SKM-1 (cell line): ENCODE data around the gene DGKI.
"Not testable (repeated sequence)": the region's sequence is repeated elsewhere in the genome, so short reads cannot be mapped to it uniquely, and the experiment has no call there.

Experiments
- DNase-seq: peaks from one replicate; lab custom pipeline; 2025; ENCODE audit not compliant: unreplicated experiment; lab: John Stamatoyannopoulos, UW

The DGKI gene

DNA sequence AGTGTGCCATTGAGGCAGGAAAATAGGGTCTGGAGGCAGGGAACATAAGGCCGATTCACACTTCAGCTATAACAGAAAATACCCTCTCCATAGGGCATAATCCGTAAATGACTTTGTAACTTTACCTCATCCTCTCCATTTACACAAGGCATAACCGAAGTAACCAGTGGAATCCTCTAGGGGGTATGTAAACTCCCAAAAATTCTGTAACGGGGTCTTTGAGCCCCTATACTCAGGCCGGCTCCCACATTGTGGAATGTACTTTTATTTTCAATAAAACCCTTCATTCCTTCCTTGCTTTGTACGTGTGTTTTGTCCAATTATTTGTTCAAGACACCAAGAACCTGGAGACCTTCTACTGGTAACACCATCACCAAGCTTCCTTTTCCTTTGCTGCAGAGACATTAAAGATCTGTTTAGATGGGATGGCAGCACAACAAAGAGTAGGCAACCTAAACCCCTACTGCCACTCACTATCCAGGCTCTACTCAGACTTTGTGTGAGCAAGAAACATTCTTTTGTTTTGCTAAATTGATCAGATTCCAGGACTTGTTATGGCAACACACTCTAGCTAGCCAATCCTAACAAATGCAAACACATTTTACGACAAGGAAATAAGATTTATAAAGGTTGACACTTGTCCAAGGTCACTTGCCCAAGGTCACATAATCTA is 99.3 kb downstream of the DGKI start:
- no peak for DNase-seq

DNA sequence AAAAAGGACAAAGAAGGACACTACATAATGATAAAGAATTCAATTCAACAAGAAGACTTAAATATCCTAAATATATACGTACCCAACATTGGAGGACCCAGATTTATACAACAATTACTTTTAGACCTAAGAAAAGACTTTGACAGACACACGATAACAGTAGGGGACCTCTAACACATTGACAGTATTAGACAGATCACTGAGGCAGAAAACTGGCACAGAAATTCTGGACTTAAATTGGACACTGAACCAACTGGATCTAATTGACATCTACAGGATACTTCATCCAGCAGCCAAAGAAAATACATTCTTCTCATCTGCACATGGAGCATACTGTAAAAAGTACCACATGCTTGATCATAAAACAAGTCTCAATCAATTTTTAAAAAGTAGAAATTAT is 103.8 kb downstream of the DGKI start:
- no peak for DNase-seq

DNA sequence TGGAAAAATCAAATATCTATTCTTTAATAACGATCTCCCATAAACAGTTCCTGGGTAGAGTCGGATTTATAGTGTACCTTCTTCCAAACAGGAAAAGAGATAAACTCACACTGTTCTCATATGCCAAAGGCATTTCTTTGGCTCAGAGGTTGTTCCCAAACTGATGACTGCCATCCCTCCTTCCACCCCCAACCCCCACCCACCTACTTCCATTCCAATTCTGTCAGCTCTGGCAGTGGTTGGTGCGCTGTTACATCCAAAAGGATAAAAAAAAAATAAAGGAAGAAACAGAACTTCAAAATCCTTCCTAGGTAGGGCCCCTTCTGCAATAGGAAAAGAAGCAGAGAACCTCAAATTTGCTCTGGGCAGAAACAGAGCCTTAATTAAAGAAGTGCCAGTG is 104.7 kb downstream of the DGKI start:
- no peak for DNase-seq

DNA sequence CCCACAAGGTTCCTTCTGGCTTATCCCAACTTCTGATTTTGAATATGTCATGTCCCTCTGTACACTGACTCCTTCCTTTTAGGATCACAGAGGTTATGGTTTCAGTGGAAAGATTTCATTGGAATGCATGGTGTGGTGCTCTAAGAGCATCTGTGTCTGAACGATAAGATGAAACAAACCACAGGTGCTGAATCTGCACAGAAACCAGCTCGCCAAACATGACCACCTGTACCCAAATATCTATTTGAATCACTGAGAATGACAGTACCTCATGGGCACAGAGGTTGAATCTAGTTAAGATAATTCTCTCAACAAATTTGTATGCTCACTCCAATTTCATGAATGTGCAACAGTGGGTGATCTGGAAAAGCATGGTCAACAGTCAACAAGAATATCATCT is 105.3 kb downstream of the DGKI start:
- DNase-seq, result no peak

DNA sequence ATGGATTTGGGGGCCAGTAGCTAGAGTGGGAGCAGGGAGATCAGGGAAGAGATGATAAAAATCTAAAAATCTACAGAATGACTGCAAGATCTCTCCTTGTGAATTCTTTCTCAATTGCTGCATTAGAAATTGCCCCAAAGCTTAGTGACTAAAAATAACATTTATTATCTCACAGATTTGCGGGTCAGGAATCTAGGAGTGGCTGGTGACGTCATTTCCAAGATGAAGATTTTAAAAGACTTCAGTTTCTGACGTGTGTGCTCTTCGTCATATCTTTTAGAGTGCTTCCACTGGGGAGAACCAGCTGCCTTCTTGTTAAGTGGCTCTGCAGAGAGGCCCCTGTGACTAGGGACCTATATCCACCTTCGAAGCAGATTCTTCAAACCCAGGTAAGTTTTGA is 112.6 kb downstream of the DGKI start:
- DNase-seq, result no peak

DNA sequence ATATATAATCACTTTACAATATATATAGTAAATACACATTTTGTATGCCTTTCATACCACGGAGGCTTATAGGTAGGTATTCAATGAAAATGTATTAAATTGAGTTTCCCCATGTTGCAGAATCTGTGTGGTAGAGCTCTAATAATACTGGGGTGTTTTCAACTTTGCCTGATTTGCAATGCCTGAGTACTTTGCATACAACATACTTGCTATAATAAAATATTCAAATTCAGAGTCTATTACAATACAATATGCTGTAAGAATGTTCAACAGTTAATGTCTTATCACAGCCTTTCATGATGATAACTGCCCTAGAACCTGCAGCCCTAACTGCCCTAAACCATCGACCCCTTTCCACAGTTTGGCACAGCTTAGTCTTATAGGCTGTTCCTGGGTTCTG is 114.6 kb downstream of the DGKI start:
- no peak for DNase-seq

DNA sequence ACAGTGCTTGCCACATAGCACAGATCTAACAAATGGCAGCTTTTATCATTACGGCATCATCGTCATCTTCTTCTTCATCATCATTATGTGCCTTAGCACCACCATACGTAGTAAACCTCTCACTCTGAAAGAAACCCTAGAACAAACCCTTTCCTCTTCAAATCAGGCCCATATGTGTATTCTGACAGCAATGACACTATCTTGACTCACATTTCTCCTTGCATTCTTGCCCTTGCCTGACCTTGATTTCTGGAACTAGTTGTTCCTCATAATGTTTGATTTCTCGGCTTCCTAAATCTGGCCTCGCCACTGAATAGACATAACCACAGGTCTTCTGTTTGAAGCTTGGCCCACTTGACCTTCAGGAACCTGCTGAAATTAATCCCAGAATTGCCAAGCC is 115.3 kb downstream of the DGKI start:
- DNase-seq, result no peak

DNA sequence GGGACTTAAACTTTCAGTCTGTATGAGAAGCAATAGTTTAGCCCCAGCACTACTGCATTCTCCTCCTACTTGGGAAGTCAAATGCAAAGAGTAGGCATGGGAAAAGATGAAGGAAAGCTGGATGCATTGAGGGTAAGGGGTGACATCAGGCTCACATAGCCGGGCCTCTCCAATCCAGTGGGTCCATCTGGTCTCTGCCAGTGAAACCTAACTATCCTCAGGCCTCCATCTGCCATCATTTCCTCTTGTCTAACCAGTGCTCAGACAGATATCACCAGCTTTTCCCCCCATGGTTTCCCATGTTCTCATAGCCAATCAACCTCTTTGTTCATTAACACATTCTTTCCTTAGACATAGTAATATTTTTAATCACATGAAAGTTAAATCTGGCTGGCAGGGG is 118.3 kb downstream of the DGKI start:
- DNase-seq, result no peak

DNA sequence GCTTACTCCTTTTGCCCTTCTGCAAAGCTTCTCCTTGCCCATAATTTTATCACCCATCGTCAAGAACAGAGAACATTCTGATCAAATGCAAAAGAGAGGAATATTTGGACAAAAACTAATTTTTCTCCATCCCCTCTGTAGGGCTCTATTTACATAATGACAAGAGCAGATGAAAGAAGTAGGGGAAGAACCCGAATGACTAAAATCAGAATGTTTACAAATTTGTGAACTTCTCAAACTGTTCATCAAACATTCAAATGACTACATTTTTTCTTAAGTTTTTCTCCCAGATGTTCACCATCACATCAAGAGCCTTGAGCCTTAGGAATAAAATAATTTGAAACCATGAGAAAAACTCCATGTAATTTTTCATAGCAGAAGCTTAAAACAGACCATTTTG is 119.4 kb downstream of the DGKI start:
- no peak for DNase-seq

DNA sequence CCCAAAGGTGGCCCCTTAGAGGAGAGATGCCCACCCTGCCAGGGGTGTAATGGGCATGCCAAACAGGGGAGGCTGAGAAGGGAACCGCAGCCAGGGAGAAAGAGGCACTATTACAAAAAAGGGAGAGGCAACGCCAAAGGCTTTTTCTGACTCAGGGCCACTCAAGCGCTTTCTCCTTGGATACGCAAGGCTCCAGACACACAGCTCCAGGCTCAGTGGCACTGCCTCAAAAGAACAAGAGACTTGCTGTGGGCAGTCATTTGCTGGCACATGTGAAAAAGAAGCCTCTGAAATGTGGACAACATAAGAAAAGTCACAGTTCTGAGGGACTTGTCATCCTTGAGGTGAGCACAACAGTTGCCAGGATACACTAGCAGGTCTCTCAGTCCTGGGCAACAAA is 128.4 kb downstream of the DGKI start:
- no peak for DNase-seq

DNA sequence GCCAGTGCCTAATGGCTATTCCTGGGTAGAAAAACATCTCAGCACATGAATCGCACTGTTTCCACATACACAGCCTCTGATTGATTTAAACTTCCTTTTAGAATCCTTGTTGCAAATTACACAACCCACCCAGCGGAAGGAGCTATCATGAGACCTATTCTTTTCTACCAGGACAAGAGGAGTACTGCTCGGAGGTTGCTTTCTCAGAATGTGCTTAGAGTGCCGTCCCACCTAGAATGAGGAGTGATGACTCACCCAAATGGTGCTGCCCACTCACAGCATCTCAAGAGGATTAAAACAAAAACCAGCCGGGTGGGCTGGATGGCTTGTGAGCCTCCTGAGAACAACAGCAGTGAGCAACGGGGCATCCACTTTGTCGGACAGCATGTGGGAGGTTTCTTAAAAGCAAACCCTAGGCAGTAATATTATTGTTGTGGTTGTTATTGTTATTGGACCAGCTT is 128.9 kb downstream of the DGKI start:
- peak; percentile 76 for DNase-seq

DNA sequence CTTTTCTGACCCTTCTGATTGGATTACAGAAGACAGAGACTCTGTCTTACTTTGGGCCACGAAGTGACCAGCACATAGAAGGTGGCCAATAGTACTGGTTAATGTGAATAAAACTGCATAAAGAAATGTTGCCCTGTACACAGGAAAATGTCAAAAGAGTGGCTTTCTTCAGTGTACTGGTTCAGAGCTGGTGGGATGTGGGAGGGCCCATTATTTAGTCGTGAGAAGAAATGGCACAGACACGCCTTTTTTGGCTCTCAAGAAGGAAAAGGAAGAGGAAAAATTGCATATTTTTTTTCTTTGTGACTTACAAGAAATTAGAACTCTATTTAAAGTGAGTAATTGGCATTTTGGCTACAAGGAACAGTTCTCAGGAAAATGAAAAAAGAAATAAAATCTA is 129.7 kb downstream of the DGKI start:
- DNase-seq, result no peak

DNA sequence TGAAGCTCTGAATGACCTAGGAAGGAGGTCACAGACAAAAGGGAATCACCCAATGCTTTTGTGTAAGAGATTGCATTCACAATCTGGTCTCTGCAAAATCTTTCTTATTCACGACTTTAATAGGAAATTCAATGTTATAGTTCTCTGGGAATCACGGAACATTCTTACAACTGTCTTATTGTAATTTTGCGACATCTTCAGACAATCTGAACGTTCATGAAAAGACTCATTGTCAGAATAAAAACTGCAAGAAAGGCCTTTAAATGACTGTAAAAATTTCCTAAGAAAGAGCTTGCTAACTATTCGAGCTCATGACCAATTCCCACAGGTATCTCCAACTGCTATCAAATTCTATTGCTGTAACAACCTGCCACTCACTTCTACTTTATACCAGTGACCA is 130.7 kb downstream of the DGKI start:
- no peak for DNase-seq

DNA sequence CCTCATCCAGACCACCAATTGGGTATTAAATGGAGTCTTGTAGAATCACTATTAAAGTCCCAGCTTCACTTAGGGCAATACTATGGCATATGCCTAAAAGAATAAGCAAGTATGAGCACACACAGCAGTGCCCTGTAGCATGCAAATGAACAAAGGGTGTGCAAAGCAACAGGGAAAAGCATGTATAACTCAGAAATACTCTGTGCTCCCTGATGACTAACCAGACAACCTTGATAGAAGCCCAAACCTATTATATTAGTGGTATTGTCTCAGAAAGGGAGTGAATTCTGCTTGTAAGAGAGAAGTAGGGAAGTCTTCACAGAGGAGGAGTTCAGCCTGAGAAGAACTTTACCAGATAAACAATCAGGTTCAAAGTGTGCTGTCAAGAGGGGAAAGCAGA is 131.2 kb downstream of the DGKI start:
- no peak for DNase-seq

DNA sequence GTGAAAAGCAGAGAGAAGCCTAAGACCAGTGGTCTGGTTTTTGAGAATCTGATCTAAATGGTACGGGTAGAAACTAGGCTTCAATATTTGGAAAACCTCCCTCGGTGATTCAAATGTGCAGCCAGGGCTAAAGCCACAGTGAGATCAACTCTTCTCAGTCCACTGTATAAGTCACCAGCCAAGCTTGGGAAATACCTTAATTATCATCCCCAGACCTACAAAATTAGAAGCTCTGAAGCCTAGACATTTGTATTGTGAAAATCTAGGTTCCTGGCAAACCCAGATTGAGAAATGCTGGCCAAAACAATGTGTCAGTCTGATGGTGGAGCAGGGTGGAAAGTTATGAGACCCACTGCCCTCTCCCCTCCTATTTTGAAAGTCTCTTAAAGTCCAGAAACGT is 131.7 kb downstream of the DGKI start:
- no peak for DNase-seq

DNA sequence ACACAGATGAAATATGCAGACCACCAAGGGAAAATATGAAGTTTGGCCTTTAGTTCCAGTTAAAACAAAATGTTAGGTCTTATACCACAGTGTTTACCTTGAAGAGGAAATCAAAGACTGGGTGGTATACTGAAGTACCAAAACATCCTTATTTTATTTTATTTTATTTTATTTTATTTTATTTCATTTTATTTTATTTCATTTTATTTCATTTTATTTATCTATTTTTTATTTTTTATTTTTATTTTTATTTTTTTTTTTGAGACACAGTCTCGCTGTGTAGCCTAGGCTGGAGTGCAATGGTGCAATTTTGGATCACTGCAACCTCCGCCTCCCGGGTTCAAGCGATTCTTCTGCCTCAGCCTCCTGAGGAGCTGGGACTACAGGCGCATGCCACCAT is 140.4 kb downstream of the DGKI start:
- not testable (repeated sequence) for DNase-seq

DNA sequence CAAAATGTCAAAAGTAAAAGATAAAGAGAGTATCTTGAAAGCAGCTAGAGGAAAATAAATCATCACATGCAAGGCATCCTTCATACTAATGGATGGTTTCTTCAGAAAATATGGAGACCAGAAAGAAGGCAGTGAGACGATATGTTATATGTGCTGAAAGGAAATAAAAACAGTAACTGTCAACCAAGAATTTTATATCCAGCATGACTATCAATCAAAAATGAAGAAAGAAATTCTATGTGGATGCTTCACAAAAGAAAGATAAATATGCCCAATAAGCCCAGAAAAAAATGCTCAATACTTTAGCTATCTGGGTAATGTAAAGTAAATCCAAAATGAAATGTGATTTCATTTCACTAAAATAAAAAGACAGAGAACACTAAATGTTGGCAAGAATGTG is 142.1 kb downstream of the DGKI start:
- DNase-seq, result no peak

DNA sequence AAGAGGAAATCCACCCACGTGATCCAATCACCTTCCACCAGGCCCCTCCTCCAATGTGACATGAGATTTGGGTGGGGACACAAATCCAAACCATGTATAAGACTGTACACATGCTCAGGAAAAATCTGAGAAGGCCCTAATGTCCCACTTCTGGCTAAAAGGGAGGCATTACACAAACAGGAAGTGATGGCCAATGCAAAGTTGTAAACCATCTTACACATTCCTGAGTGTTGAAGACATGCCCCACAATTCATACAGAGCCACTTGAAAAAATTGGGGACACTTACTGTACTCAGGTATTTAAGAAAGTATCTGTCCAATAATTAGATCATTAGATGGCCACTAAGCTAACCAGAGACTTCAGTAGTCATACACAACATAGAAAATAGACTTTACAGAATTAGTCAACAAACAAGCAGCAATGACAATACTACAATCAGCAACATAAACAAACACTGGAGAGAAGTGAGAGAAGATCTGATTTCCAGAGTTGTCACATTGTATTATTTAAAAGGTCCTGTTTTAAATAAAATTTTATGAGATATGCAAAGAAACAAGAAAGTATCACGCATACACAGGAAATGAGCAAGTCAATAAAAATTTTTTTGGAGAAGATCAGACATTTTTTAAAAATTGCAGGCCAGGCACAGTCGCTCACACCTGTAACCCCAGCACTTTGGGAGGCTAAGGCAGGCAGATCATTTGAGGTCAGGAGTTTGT is 143.3 kb downstream of the DGKI start:
- DNase-seq, result no peak

DNA sequence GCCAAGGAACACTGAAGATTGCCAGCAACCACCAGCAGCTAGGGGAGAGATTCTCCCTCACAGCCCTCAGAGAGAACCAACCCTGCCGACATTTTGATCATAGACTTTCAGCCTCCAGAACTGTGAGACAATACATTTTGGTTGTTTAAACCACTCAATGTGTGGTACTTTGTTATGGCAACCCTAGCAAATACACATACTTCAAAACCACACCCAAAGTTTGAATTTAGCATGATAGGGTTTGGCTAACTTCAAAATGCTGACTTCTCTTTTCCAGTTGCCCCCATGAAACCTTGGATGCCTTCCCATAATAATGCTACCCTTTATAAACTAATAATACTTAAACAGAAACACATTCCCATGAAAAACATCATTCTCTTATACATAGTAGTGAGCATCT is 149.8 kb downstream of the DGKI start:
- no peak for DNase-seq

DNA sequence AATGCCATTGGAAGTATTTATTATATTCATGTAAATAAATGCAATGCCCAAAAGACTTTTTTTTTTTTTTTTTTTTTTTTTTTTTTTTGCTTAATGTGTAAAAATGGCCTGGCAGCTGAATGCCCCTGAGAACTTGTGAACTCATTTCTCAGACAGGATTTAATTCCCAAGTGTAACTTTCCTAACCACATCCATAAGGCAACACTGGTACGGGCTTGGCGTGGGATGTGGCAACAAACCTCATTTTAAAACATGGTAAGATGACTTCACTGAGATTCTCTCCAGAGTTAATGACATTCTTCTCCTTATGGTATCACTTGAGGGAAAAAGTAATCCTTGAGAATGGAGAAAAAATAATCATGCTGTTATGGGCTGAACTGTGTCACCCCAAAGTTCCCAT is 150.4 kb downstream of the DGKI start:
- DNase-seq, result no peak

DNA sequence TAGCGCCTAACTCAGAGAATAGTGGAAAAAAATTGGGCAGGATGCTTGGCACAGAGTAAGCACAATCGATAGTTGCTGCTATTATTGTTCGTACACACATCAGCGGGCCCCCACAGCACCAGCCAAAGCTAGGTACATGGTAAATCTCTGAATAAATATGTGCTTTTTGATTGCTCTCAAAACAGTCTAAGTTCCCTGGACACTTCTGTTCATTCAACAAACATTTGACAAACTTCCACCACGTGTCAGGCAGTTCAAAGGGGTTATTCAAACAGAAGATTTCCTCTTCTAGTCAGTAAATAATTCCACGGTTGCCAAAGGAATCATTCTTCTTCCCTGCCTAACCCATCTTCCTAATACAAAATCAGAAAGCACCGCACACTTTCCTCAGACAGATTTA is 150.8 kb downstream of the DGKI start:
- DNase-seq, result no peak

DNA sequence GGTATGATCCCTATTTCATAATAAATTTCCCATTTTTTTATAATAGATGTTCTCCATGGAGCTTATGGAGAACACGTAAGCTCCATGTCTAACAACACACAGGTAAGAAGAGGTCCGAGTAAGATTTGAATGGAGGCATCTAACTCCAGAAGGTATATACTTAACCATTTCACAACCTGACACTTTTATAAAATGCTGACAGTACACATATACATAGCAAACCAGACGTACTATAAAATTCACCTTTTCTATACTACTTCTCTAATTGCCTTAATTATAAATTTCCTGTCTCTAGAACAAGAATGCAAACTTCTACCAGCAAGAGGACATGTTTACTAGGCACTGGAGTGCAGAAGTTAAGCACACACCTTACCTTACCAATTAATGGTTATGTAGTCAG is 151.3 kb downstream of the DGKI start:
- no peak for DNase-seq

DNA sequence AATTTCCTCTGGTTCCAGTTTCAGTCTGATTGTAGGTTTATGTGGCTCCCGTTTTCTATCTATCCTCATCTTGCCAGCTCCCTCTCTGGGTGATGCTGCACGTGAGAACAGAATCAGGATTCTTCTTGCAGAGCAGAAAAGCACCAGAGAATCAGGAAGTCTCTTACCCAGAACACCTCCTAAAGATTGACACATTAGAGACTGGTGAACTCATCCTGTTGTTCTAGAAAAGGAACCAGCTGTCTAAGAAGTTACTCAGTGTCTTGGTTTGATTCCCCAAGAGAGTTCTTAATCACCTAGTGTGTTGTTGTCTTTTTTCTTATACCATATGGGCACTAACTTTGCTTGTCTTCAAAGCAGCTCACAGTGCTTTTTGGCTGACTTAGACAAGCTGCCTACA is 152.4 kb downstream of the DGKI start:
- no peak for DNase-seq
